Pulmonary artery endothelial cell (primary cell): Measurements from ENCODE around the gene NUP98. TPM values are rescaled to one million over a fixed set of nuclear protein-coding genes. Genes with fewer than 3 reads are reported as not detected.
"Not testable (repeated sequence)": the region's sequence is repeated elsewhere in the genome, so short reads cannot be mapped to it uniquely, and the experiment has no call there.

Source experiments
- DNase-seq: peaks from one replicate; pipeline ENCODE4 v3.0.0-alpha.2; 2011; ENCODE audit warnings: low read depth, low spot score
- total RNA-seq: library from RNA; depleted of rRNA; stranded (reverse); fragments of >200 nt; gene quantifications from 2 replicates; pipeline ENCODE4 v1.2.3, GENCODE V29; 2014

NUP98 gene
- total RNA-seq, 1 donor from 2014 or later: 104 TPM

DNA sequence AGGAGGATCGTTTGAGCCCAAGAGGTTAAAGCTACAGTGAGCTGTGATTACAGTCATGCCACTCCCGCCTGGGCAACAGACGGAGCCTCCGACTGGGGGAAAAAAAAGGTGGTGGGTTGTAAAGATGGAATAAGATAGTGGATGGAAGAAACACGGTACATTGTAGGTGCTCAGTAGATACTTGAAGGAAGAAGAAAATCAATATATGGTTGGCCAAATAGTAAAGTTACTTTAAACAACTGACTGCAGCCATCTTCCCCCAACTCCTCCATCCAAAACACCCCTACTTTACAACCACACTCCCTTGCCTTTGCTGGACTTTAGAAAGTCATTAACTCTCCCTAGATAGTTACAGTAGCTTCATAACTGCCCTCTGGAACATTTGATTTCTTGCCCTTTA, 2.5 kb upstream of the NUP98 start:
- DNase-seq: no peak

DNA sequence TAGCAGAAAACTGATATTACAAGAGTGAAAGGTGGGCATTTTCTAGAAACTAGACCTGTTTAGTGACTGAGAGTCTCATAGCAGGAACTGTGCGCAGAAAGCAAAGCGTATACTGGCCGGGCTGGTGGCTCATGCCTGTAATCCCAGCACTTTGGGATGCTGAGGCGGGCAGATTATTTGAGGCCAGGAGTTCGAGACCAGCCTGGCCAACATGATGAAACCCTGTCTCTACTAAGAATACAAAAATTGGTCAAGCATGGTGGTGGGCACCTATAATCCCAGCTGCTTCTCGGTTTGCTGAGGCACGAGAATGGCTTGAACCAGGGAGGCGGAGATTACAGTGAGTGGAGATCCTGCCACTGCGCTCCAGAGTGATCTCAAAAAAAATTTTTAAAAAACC, 1.8 kb upstream of the NUP98 start:
- no peak for DNase-seq

DNA sequence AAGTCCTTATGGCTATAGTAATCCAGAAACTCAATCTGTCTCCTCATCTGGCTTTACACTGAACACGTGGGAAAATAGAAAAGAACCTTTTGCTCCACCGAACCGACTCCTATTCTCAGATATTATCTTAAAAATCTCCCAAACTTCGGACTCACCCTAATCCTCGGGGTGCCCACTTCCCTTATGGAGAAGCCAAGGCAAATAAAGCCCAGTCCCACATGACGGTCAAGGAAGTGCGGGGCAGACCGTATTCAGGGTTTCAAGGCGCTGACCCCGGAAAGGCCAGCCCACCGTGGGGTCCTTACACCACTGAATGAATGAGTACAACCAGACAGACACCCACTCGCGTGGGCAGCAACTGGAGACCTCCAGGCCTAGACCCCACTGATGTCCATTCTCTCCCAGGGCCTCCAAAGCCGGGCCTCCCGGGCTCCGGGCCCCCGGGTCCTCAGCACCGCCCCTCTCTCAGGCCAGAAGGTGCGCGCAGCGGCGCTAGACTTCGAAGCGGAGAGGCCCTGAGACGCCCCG, 489 bp downstream of the NUP98 start:
- no peak for DNase-seq

DNA sequence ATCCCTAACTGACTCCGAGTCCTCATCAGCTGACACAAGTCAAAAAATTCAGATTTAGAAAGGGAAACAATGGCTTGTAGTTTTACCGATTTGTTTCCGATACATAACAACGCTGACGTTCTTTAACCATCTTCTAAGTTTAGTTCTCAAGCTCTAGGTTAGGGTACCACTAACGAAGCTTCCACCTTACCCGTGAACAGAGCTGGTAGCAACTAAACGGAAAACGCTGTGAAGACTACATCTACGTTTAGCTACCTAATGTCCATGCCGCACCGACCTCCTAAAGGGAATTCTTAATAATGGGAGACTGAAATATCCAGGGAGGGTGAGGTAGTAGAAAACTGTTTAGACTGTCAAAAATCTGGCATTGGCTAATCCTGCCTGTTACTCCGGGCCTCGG, 1.0 kb downstream of the NUP98 start:
- no peak for DNase-seq

DNA sequence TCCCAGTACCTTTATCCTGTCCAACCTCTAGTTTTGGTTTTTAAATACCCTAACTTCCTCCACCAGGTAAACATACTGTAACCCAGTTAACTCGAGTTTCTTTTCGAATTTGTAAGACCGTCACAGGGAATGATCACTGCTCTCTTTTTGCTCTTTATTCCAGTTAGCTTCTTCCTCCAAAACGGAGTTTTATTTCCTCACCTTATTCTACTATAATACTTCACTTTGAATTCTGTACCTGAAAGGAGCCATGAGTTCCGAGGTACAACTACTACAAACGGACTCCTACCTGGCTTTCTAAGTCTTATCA, 1.4 kb downstream of the NUP98 start:
- DNase-seq: no peak

DNA sequence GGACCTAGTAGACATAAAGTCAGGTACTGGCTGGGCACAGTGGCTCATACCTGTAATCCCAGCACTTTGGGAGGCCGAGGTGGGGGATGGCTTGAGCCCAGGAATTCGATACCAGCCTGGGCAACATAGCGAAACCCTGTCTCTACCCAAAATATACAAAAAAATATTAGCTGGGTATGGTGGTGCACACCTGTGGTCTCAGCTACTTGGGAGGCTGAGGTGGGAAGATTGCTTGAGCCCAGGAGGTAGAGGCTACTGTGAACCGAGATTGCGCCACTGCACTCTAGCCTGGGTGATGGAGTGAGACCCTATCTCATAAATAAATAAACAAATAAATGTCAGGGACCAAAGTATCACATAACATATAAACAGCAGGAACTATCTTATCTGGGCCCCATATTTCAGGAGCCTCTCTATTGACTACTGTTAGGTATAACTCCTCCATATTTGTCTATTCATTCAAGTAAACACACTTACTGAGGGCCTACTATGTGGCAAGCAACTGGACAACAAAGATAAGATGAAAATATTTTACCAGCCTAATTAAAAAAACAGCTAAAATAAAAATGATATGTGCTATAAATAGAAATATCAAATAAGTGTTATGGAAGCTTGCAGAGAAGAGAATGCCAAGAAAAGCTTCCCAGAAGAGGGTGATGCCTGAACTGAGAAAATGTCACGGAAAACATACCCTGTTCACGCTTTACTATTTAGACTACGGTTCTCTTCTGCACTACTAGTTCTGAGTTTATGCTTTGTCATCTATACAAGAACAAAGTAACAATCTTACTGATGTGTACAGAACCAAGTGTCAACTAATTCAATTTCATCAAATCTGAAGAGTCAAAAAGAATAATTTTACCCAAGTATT, 2.0 kb downstream of the NUP98 start:
- no peak for DNase-seq

DNA sequence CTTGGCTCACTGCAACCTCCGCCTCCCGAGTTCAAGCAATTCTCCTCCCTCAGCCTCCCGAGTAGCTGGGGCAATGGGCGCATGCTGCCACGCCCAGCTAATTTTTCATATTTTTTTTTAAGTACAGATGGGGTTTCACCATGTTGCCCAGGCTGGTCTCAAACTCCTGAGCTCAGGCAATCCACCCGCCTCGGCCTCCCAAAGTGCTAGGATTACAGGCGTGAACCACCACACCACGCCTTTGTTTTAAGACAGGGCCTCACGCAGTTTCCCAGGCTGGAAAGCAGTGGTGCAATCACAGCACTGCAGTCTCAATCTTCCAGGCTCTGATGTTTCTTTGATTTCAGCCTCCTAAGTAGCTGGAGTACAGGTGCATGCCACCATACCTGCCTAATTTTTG, 3.0 kb downstream of the NUP98 start:
- not testable (repeated sequence) for DNase-seq

DNA sequence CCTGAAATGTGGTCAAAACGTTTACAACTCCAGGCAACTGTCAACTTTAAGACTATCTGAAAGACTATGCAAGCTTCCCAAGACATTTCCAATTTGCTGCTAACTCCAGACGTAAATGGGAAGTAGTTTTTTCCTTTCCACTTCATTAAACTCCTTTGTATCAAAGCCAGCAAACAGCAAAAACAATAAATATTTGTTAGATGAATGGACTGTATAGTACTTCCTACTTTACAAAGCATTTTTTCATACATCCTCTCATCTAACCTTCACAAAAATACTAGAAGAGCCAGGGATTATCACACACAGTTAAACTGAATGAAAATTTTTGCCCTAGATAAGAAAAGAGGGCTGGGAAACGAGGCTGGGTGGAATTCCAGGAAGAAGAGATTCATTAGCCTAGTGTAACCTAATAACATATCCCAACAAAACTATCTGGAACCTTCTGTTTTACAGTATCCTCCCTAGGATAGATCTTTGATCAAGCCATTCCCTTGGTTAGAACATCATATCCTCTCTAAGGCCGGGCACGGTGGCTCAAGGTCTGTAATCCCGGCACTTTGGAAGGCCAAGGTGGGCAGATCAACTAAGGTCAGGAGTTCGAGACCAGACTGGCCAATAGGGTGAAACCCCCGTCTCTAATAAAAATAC, 10.4 kb downstream of the NUP98 start:
- DNase-seq: no peak

DNA sequence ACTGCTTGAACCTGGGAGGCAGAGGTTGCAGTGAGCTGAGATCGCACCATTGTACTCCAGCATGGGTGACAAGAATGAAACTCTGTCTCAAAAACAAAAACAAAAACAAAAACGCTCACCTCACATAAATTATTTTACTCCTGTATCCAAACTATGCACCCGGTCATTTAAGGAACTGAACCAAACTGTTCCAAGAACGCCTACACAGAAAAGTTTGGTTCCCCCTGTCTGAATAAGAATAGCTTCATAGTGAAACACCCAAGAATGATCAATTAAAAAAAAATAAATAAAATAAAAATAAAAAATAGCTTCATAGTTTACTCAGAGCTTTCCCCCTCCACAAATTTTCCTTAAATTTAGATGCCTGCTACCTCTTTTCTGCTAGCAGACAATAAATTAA, 13.7 kb downstream of the NUP98 start:
- DNase-seq: no peak

DNA sequence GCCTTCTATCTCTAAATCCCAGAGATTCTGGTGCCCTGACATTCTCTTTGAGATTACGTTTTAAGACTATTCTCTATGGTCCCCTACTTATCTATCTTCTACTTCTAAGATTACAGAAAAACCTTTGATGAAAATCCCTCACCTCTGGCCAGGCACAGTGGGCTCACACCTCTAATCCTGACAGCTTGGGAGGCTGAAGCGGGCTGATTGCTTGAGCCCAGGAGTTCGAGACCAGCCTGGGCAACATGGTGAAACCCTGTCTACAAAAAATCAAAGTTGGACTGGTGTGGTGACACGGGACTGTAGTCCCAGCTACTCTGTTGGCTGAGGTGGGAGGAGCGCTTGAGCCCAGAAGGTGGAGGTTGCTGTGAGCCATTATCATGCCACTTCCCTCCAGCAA, 14.4 kb downstream of the NUP98 start:
- no peak for DNase-seq

DNA sequence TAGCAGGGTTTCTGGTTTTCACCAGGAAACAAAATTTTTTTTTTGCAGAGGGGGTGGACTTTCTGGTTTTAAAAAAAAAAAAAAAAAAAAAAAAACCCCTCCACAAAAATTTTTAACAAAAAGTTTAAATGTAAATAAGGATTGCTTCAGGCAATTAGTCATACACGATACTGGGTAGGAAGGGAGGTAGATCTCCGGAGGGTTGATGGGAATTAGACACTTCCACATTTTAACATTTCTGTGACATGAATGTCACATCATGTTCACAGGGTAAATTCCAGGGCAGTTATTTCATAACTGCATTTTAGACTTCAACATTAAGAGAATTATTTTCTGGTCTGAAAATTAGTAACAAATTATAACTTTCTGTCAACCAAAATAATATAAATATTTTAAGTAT, 15.9 kb downstream of the NUP98 start:
- no peak for DNase-seq

DNA sequence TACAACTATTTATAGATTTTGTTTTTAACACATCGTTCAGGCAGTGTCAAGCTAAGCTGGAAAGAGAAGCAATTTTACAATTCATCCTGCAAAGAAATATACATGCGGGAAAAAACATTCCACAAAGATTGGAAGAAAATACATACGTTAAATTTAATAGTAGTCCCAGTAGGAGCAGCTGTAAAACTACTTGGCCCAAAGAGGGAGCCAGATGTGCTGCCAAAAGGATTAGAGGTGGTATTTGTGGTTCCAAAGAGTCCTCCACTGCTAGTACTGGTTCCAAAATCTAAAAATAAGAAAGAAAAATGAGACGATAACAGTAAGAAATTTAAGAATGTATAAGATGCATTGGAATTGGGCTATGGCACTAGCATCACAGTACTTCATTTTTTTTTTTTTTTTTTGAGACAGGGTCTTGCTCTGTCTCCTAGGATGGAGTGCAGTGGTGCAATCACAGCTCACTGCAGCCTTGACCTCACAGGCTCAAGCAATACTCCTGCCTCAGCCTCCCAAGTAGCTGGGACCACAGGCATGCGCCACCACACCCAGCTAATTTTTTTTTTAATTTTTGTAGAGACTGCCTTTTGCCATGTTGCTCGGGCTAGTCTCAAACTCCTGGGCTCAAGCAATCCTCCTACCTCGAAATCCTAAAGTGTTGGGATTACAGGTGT, 21.5 kb downstream of the NUP98 start:
- no peak for DNase-seq

DNA sequence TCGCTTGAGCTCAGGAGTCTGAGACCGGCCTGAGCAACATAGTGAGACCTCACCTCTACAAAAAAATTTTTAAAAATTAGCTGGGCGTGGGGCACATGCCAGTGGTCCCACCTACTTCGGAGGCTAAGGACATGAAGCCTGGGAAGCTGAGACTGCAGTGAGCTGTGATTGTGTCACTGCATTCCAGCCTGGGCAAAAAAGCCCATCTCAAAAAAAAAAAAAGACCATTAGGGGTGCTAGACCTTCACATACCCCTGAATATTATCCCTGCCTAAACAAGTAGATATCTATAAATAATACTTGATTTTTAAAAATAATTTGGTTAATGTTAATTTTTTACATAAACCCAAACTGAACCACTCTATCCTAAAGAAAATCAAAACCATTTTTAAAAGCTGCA, 24.2 kb downstream of the NUP98 start:
- no peak for DNase-seq

DNA sequence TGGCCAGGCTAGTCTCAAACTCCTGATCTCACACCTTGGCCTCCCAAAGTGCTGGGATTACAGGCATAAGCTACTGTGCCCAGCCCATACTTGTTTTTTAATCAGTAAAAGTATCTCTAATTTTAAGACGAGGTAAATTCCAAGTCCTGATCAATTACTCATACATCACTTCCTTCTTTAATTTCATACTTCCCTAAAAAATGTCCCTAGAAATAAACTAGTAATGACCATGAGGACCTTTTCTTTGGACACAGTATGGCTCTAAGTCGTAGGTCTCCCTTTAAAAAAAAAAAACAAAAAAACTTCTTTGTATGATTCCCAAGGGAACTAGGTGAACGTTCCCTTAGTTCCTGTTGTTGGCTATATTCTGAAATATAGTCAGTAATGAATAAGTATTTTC, 29.8 kb downstream of the NUP98 start:
- DNase-seq: no peak

DNA sequence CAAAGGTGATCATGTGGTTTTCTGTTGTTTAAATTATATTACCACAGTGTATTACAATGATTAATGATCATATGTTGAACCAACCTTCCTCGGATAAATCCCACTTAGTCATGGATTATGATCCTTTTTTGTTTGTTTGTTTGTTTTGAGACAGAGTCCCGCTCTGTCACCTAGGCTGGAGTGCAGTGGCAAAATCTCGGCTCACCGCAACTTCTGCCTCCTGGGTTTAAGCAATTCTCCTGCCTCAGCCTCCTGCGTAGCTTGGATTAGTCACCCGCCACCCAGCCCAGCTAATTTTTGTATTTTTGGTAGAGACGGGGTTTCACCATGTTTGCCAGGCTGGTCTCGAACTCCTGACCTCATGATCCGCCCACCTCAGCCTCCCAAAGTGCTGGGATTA, 30.5 kb downstream of the NUP98 start:
- not testable (repeated sequence) for DNase-seq

DNA sequence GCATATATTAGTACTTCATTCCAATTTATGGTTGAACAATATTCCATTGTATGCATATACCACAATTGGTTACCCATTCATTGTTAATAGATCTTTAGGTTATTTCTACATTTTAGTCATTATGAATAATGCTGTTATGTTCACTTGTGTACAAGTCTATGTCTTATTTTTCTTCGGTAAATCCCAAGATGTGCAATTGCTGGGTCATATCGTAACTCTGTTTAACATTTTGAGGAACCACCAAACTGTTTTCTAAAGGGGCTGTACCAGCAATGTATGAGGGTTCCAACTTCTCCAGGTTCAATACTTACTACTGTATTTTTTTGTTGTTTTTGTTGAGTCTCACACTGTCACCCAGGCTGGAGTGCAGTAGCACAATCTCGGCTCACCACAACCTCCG, 33.1 kb downstream of the NUP98 start:
- DNase-seq: no peak

DNA sequence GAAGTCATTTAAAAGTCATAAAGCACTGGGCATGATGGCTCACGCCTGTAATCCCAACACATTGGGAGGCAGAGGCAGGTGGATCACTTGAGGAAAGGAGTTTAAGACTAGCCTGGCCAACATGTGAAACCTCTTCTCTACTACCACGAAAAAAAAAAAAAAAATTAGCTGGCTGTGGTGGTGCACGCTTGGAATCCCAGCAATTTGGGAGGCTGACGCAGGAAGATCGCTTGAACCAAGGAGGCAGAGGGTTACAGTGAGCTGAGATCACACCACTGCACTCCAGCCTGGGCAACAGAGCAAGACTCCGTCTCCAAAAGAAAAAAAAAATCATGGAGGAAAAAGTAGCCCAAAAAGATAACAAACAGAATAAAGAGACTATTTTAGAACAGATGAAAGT, 42.2 kb downstream of the NUP98 start:
- no peak for DNase-seq

DNA sequence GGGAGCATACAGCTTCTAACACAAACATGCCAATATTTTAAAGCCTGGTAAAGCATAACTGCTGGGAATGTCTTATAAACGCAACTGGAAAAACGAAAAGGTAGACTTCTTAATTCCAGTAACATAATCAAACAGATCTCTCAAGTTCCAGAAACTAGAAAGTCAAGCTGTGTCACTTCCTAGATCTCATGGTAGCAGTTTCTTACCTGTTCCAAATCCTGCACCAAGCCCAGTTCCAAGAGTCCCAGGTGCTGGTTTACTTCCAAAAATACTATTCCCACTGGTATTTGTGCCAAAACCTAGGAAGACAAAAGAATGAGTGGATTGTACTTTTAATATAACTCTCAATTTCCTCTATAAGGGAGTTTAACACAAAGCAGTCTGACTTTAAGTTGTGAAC, 44.2 kb downstream of the NUP98 start:
- DNase-seq: no peak

DNA sequence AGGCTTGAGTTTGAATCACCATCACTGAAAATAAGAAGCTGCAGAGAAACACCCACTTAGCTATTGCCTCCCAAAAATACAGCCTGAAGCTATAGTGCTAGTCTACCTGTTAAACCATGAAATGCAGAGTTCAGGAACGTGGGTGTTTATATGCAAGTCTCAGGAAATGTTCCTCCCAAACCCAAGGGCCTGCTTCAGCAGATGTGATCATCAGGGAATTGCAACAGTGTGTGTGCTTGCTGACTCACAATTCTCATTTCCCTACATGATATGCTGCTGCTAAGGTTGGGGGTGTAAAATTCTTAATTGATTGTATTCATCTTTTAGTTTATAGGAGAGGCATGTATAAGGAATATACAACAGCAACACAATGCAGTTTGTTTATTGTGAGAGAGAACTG, 49.6 kb downstream of the NUP98 start:
- DNase-seq: no peak

DNA sequence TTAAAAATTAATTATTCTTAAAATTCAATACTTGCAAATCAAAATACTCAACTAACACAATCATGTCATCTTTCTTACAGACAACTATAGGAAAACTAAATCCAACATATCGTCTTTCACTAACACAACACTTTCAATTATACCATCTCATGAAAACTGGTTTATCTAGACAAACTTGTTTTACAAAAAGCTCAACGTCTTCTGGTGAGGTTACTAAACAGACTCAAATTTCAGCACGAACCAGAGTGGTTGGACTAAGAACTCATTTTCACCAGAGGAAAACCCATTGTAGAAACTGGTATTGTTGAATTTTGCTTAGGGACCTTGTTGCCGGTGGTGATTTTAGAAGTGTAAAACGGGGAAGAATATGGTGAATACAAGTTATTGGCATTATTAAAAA, 52.2 kb downstream of the NUP98 start:
- DNase-seq: no peak

DNA sequence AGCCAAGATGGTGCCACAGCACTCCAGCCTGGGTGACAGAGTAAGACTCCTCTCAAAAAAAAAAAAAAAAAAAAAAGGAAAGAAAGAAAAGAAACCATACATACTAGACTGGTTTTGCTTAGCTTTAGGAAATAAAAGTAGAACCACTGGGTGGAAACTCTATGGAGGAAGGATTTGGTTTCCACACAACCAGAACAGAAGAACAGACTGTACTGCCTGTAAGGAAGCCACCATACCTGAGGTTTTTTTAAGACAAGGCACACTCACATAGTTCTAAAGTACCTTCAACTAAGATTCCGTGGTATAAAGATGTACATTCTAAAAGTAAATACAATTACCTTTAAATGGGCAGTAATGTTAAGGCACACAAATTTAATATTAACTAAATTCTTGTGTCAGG, 58.6 kb downstream of the NUP98 start:
- no peak for DNase-seq

DNA sequence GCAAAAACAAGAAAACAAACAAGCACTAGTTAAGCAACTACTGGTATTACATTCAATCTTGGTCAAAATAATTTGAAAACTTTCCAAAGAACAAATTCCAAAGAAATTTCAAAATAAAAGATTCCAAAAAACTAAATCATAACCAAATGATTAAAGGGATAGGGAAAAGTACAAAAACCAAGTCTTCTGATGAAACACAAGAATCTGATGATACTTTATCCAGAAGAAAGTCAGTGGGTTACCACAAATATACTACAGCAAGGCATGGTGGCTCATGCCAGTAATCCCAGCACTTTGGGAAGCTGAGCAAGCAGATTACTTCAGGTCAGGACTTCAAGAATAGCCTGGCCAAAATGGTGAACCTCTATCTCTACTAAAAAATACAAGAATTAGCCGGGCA, 59.1 kb downstream of the NUP98 start:
- no peak for DNase-seq
